ENCODE measurements around the gene CD300LB.

- no peak for TF ChIP-seq POLR2A (IDR thresholded peaks at IDR 0.05)
- TF ChIP-seq CTCF (IDR thresholded peaks at IDR 0.05) = no peak
Measured at GRCh38 chr17:74522381-74523105, 8.7 kb downstream of the CD300LB start.

All from prostate gland (tissue), 2 donors.